Tongue (tissue), 2 donors: ENCODE results near the gene ADK. TPM values are rescaled to one million over a fixed set of nuclear protein-coding genes. Genes with fewer than 3 reads are reported as not detected.
A peak's percentile ranks its signal among the peaks of the same experiment; 100 is the strongest.

Source experiments
- DNase-seq: peaks from one replicate; pipeline ENCODE4 v3.0.0-alpha.2; 2015
- total RNA-seq: library from RNA; depleted of rRNA; stranded (reverse); fragments of >200 nt; gene quantifications from one replicate; pipeline ENCODE4 v1.2.3, GENCODE V29; 2014

ADK gene
- total RNA-seq, 1 donor from 2014 or later, result 61.4 TPM

- DNase-seq, result no peak
Measured at GRCh38 chr10:74681917-74682627, 531.1 kb downstream of the ADK start.

GRCh38 chr10:74683067-74683466 is 532.0 kb downstream of the ADK start:
- DNase-seq, result peak; percentile 26

GRCh38 chr10:74683621-74684364 is 532.8 kb downstream of the ADK start:
- DNase-seq, result peak; percentile 14

- DNase-seq, result no peak
Measured at GRCh38 chr10:74684462-74684861, 533.4 kb downstream of the ADK start.

- no peak for DNase-seq
Measured at GRCh38 chr10:74685564-74685963, 534.5 kb downstream of the ADK start.

- no peak for DNase-seq
Measured at GRCh38 chr10:74690393-74690792, 539.4 kb downstream of the ADK start.

- no peak for DNase-seq
Measured at GRCh38 chr10:74691164-74691563, 540.1 kb downstream of the ADK start.

- peak; percentile 76 for DNase-seq
Measured at GRCh38 chr10:74704629-74705357, 553.8 kb downstream of the ADK start.

GRCh38 chr10:74705358-74705980 is 554.4 kb downstream of the ADK start:
- DNase-seq, result no peak

- no peak for DNase-seq
Measured at GRCh38 chr10:74706966-74707365, 555.9 kb downstream of the ADK start.

- DNase-seq, result no peak
Measured at GRCh38 chr10:74708246-74708645, 557.2 kb downstream of the ADK start.

GRCh38 chr10:74718208-74718607 is 567.2 kb downstream of the ADK start:
- DNase-seq, result no peak

- no peak for DNase-seq
Measured at GRCh38 chr10:74728225-74728624, 577.2 kb downstream of the ADK start.

- no peak for DNase-seq
Measured at GRCh38 chr10:74730246-74730645, 579.2 kb downstream of the ADK start.

- no peak for DNase-seq
Measured at GRCh38 chr10:74733612-74734011, 582.6 kb downstream of the ADK start.

GRCh38 chr10:74736029-74736428 is 585.0 kb downstream of the ADK start:
- no peak for DNase-seq

- no peak for DNase-seq
Measured at GRCh38 chr10:74738052-74738451, 587.0 kb downstream of the ADK start.

GRCh38 chr10:74738542-74738941 is 587.5 kb downstream of the ADK start:
- no peak for DNase-seq

GRCh38 chr10:74738985-74739567 is 588.1 kb downstream of the ADK start:
- peak; percentile 5 for DNase-seq

- no peak for DNase-seq
Measured at GRCh38 chr10:74743401-74743800, 592.4 kb downstream of the ADK start.

GRCh38 chr10:74745449-74745848 is 594.4 kb downstream of the ADK start:
- no peak for DNase-seq

GRCh38 chr10:74746813-74747212 is 595.8 kb downstream of the ADK start:
- no peak for DNase-seq
